NCI-H345 (cell line): ENCODE measurements around the gene IGSF8.
A peak's percentile ranks its signal among the peaks of the same experiment; 100 is the strongest.

Experiments
- DNase-seq: peaks from one replicate; lab custom pipeline; 2025; lab: John Stamatoyannopoulos, UW

Gene IGSF8

DNA sequence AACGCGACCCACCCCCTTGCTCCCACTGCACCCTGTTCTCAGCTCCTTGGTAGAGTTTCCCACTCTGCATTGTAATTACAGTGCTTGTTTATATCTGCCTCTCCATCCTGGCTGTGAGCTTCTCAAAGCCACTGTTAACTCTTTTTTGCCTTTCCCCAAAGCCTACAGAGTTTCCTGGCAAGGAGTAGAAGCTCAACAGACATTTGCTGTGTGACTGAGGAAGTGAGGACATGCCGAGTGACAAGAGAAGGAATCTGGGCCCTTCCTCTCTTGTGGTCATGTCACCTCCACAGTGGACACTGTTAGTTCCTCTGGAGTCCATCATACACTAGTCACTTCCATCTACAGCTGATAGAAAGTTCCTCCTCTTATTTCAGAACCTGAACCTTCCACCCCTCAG lies 6.1 kb upstream of the IGSF8 start:
- DNase-seq = no peak

- DNase-seq = no peak
Measured at GRCh38 chr1:160103658-160104408, 5.4 kb upstream of the IGSF8 start.

DNA sequence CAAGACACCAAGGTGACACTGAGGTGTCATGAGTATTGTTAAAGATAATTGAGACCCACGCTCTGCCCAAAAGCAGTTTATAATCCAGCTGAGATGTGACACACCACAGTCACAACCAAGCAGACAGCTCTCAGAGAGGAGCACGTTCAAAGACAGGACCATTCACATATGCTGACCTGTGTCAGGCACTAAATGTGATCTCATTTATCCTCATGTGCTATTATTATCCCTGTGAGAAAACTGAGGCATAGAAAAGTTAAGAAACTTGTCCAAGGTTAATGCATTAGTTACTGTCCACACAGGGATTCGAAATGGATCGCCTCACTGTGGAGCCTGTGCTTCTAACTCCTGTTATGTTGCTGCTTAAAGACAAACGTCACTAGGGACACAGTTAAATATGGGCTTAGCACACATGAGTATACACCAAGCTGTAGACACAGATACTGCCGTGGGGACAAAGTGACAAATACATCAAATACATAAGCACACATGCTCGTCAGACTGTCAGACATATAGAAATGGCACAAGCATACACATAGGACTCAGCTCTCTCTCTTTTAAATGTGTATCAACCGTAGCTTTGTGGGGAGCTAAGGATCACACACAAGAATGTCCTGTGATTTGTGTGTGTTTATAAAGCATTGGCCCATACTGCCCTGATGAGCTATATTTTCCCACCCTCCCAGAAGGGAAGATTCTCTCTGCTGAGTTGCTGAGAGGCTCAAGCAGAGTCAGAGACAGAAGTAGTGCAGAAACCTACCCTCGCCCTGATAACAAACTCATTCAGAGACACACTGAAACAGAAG lies 3.5 kb upstream of the IGSF8 start:
- no peak for DNase-seq

DNA sequence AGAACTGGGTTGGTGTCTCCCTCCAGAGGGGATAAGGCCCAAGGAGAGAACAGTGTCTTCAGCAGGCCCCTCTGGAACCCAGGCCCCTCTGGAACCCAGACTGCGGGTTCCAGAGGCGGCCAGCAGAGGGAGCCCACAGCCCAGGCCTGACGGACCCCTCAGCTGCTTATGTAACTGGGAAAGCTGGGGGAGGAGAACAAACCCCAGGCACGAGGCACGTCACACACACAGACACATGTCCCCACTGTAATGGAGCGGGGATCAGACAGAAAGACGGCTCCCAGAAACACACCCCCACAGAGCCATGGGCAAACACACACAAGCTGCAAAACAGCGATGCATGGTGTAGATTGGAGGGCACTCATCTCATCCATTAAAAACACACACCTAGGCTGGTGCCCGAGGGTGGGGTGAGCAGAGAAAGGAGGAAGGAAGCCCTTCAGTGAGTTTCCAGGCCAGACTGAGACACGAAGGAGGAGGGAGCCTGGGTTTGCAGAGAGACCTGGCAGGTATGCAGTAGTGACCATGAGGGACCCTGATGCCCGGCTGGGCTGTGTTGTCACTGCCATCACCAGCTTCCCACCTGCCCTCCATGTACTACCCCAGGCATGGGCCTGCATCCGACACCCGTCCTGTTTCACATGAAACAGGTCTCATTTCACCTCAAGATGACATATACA lies 2.8 kb upstream of the IGSF8 start:
- peak; percentile 78 for DNase-seq

- no peak for DNase-seq
Measured at GRCh38 chr1:160099716-160100375, 1.4 kb upstream of the IGSF8 start.

DNA sequence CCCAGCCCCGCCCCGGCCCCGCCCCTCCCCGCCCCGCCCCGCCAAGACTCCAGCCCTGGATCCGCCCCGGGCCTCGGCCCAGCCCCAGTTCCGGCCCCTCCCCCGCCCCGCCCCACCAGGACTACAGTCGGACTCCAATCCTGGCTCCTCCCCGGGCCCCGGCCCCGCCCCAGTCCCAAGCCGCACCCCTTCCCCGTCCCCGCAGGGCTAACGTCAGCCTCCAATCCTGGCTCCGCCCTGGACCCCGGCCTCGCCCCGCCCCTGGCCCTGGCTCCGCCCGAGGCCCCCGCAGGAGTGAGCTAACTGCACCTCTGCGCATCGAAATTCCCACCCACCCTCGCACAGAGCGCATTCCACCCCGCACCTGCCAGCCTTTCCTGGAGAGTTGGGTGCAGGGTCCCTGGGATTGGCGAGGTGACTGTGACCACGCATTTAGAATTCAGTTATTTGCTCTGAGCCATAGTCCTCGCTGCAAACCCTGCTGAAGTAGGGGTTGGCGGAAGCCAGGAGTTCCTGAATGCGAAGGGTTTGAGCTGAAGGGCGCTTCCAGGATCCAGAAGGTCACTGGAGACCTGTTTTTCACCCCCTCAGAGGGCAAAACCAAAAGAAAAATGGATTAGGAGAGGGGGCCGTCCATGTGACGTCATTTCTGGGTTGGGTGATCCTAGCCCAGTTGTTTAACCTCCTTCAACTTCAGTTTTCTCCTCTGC lies 588 bp upstream of the IGSF8 start:
- DNase-seq = peak; percentile 98

DNA sequence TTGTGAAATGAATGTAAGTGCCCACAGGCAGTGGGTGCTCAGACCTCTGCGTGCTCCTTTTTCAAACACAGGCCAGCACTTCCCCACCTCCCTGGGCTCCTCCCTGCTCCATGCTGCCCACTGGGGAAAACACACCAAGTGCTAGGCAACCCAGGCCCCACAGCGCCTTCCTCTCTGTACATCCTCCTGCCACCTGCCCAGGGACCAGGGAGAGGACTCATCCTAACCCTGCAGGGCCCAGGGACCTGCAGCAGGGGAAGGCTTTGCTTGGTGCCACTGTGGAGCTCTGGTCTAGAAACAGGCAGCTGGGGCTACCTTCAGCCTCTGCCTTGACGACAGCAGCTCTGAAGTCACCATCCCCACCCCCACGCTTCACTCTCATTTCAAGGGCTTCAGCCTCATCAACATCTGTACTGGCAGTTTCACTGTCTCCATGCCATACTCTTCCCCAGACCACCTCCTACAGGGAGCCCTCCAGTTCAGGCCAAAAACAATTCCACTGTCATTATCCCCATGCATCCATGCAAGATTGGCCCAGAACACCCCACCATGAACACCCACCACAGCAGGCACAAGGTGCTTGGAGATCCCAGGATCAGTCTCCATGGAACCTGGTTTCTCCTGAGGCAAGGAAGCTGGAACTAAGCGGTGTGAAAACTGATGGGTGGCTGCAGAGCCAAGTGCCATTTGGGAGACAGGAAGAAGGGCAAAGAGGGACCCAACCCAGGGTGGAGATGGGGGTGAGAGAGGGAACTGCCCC lies 1.1 kb downstream of the IGSF8 start:
- DNase-seq = peak; percentile 19

DNA sequence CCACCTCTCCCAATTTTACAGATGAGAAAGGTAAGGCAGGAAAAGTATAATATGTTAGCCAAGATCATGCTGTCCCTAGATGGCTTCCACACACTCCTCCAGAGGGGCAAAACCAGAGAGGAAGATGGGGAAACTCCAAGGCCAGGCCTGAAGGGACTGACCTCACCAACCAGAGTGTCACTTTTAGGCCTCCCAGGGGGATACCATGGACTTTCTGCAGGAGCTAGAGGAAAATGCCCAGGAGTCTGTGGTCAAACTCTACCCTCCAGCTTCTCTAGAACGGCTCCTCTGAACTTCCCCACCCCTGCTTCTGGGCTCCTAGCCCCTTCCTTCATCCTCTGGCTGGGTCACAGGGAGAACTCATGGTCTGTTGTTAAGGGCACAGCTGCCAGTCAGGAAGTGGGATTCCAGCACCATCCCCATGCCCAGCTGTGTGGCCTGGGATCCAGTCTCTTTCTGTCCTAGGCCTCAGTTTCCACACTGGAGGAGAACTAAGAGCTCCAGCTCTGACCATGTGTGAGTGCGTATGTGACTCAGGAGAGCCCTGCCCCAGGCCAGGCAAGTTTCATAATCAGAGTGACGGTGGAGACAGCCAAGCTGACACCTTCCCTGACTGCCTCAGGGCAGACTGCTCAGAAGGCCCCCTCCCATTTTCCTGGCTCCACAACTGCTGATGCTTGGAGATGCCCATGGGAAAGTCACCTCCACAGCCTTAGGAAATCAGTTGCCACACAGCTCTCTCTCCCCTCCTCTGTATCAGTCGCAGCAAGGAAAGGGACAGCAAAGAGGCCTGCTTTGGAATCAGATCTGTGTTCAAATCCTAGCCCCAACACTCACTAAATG lies 1.9 kb downstream of the IGSF8 start:
- no peak for DNase-seq

GRCh38 chr1:160095382-160096105 lies 2.9 kb downstream of the IGSF8 start:
- no peak for DNase-seq

GRCh38 chr1:160094806-160095205 lies 3.6 kb downstream of the IGSF8 start:
- DNase-seq = no peak

GRCh38 chr1:160094291-160094625 lies 4.2 kb downstream of the IGSF8 start:
- no peak for DNase-seq

DNA sequence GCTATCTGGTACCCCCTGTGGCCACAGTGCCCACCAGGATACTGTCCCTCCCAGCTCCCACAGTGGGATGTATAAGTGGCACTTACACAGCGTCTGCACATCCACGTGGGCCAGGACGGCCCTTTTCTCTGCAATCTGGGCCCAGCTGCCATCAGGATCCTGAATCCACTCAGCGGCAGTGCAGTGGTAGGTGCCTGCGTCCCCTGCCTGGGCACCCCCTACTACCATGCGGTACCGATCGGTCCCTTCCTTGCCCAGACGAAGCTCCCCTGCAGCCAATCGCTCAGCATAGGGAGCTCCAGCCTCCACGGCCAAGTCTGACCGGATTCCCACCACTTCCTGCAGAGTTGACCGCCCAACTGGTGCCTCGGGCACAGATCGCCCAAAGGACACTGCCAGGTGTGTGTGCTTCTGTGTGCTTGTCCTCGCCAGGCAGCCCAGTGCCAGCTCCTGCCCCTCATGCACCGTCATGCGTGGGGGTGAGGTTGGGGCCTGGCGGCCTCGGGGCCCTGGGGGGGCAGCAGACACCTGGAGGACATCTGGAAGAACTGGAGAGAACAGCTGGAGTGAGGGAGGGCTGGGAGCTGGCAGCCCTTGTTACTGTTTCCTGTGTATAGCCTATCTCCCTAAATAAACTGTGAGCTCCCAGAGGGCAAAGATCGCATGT lies 4.7 kb downstream of the IGSF8 start:
- DNase-seq = no peak

GRCh38 chr1:160093069-160093395 lies 5.4 kb downstream of the IGSF8 start:
- DNase-seq = no peak

DNA sequence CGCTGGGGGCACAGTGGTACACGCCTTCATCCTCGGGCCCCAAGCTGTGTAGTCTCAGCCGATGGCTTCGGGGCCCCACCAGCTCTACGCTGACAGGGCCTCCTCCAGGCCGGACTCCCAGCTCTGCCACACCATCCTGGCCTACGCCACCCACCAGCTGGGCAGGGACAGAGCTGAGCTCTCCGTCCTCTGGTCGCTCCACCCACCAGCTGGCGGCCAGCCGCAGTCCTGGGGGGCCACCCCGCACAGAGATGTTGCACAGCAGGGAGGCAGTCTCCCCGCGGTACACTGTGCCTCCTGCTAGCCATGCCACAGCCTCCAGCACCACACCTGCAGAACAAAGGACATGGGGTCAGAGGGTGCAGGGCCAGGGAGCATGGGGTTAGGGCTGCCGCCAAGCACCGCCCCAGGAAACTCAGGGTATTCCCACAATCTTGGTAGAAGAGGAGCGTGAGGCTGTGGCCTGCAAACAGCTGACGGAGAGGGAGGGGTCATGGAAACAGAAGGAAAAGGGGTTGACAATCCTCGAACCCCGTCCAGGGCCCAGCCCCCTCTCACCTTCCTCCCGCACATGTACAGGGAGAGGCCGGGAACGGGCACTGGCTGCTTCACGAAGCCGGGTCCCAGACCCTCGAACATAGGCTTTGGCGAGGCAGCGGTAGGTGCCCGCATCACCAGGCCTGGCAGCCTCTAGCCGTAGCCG lies 5.9 kb downstream of the IGSF8 start:
- DNase-seq = no peak

DNA sequence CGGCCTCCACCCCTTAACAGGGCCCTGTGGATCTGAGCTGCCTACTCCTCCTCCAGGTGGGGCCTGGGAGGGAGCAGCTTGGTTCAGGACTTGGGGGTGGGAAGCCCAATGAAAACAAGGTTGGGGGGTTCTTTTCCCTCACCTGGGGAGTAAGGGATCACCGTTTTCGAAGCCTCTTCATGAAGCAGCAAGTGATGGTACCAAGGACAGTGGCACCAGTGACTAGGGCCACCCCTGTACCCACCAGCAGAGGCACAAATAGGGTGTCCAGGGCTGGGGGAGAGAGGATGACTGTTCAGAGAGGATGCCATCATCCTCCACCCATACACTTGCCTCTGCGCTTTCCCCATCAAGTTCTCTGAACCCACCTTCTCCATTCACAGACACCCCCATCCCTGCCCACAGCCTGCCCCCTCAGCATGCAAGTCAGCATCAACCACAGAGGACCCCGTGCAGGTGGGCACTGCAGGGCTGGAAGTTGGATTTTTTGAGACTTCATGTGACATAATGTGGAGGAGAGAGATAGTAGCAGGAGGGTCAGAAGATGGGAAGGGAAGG lies 6.7 kb downstream of the IGSF8 start:
- DNase-seq = no peak

DNA sequence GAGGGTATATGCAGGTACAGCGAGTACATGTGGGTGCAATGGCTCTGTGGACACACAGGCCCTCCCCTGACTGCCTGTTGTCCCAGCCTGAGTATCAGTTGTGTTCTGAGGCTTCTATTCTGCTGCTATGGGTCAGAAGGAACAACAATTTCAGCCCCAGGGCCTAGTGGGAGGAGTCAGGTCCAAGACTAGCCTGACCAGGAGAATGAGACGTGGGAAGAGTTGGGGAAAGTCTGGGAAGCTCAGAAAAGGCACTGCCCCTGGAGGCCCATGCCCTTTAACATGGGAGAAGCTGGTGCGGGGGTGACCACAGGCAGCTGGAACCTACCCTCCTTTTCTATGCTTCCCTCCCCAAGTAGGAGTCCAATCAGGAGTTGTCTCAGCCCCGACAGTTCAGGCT lies 7.7 kb downstream of the IGSF8 start:
- no peak for DNase-seq

- no peak for DNase-seq
Measured at GRCh38 chr1:160089883-160090282, 8.5 kb downstream of the IGSF8 start.

DNA sequence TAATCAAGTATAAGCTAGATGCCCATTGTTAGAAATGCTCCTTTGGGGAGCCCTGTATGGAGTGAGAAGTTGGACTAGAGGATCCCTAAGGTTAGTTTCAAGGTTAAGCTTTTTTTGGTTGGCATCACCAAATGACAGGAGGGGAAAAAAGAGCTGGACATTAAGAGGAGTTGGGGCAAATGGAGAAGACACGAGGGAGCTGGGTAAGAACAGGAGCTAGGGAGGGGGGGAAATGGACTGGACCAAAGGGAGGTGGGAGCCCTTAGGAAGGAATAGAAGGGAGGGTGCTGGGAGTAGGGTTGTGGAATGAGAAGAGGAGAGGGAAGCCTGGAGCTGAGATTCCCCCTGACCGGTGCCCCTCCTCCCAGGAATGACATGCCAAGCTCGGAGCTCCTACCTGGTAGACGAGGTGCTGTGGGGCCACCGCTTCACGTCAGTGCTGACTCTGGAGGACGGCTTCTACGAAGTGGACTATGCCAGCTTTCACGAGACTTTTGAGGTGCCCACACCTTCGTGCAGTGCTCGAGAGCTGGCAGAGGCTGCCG lies 11.2 kb downstream of the IGSF8 start:
- DNase-seq = no peak
